ENCODE measurements around the gene ZNF746. TPM values are rescaled to one million over a fixed set of nuclear protein-coding genes. Genes with fewer than 3 reads are reported as not detected.

ZNF746 gene
- total and polyA plus RNA-seq, 2 of the 13 experiments (the other 11 are each of a cell fraction or from before 2014, with no cell fraction given): 3.8 to 8.1 TPM

GRCh38 chr7:149456506-149457421 lies 40.8 kb downstream of the ZNF746 start (continued):
- TF ChIP-seq PAXIP1 (CRISPR knock-in tag; conservative IDR thresholded peaks at IDR 0.05) (no peak), TCF7 (IDR thresholded peaks at IDR 0.05; ENCODE audit: low read depth) (no peak)

- WGBS (ENCODE audit: low lambda C conversion rate): 94% methylated on average over 24 of the region's 24 CpGs
- peaks cover 12 to 43% of the 10 kb centered on the region in 2 experiments for H3K36me3 ChIP-seq (replicated peaks in 1 of 2; ENCODE audit: control insufficient read depth in 1 of 2, insufficient read depth in 2 of 2, low read length in 2 of 2)
- ChIA-PET POLR2A (no interaction called here), CTCF (ENCODE audit: low intra/inter-chr PET ratio, low total read pairs) (no interaction called here)
- H3K4me2 ChIP-seq (ENCODE audit: low read depth, low read length): no peak overlapping the region
- no TSS peak for BruUV-seq (replicated peaks)
- DNase-seq (ENCODE audit: low spot score) (no peak), ATAC-seq (no peak), FAIRE-seq (no peak)
- H3K27ac ChIP-seq (ENCODE audit: extremely low read length, insufficient read depth, low read length): no peak overlapping the region
- H3K79me2 ChIP-seq (ENCODE audit: insufficient read depth, low read length): peaks cover 12% of the 10 kb centered on the region
- H3K4me3 ChIP-seq (replicated peaks in 1 of 3; ENCODE audit: insufficient read depth in 1 of 3, low read depth in 2 of 3, low read length in 3 of 3): no peak overlapping the region
- H3K4me1 ChIP-seq (ENCODE audit: insufficient read depth, low read length): peaks cover 12% of the 10 kb centered on the region; the same call in 1 of the 2 replicates
- no peak overlapping the region for H3K9ac ChIP-seq (ENCODE audit: insufficient read depth, low read depth, low read length)
- no peaks in the 10 kb centered on the region; the same call in 1 of the 2 replicates for H4K20me1 ChIP-seq (ENCODE audit: insufficient read depth, low read length)
- H3K9me3 ChIP-seq (ENCODE audit: low read length): no peaks in the 10 kb centered on the region
- no peaks in the 10 kb centered on the region for H3K27me3 ChIP-seq (ENCODE audit: control insufficient read depth in 1 of 2, insufficient read depth in 2 of 2, low read length in 2 of 2)
- H2AFZ ChIP-seq (ENCODE audit: low read length): no peak overlapping the region
- intact Hi-C loops (cut with micrococcal nuclease; ENCODE audit: unreplicated experiment): no loop called here
- in situ Hi-C loops (cut with HindIII; ENCODE audit: extremely low pct_ligation_motif_present, low pct_unique_long_range_greater_than_20kb): no loop called here
- no peak for TF ChIP-seq ZNF616 (CRISPR knock-in tag; IDR thresholded peaks at IDR 0.05; ENCODE audit: low read depth)
- TF ChIP-seq, protein P1, sequence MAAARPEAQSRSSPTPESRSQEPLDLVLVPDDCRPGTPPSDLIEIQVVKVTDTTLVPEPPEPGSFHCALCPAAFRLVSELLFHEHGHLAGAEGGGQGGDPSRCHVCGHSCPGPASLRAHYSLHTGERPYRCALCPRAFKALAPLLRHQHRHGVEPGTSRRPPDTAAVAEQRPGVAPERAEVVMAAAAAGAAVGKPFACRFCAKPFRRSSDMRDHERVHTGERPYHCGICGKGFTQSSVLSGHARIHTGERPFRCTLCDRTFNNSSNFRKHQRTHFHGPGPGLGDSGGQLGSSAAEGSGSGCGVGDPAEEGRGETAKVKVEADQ (CRISPR knock-in tag; IDR thresholded peaks at IDR 0.05; ENCODE audit: borderline replicate concordance): no peak
- no peak for TF ChIP-seq FOXO1 (CRISPR knock-in tag; IDR thresholded peaks at IDR 0.05)
- peak; percentile 40 for TF ChIP-seq AGO2 (optimal IDR thresholded peaks at IDR 0.05; ENCODE audit: low read depth, low read length)
- no peak for TF ChIP-seq BHLHE40 (IDR thresholded peaks at IDR 0.05; ENCODE audit: low read length)
- no peak for TF ChIP-seq JUND (CRISPR knock-in tag; IDR thresholded peaks at IDR 0.05)
Observed at GRCh38 chr7:149455175-149455950, 42.2 kb downstream of the ZNF746 start.
